OCI-LY1 (cell line): ENCODE data around the gene PTPN2.

Experiments
- CTCF ChIP-seq: fragments of 200-600 bp; sonication (generic), shearing (Covaris generic); IDR thresholded peaks from 2 replicates; pipeline ENCODE4 v1.5.1; 2017; ENCODE audit warnings: mild to moderate bottlenecking, antibody characterized with exemption, low read length, moderate library complexity, mixed read lengths
- EZH2 ChIP-seq: fragments of 200-600 bp; sonication (generic), shearing (Covaris generic); IDR thresholded peaks from 2 replicates; pipeline ENCODE4 v1.8.0; 2017; ENCODE audit warnings: borderline replicate concordance, mixed run types, mild to moderate bottlenecking, antibody characterized with exemption, low read length, moderate library complexity, mixed read lengths

GRCh38 chr18:12754511-12754910 is 129.5 kb downstream of the PTPN2 start:
- TF ChIP-seq CTCF (no peak), EZH2 (no peak)
